Stimulated activated CD8-positive, alpha-beta memory T cell treated with anti-CD3 and anti-CD28 coated beads, Interleukin-4, amount 100 ng/mL, for 48 hours (primary cell): Measurements from ENCODE around the gene ACTG2.
"Not testable (repeated sequence)": the region's sequence is repeated elsewhere in the genome, so short reads cannot be mapped to it uniquely, and the experiment has no call there.

Source experiments
- DNase-seq: peaks from one replicate; pipeline ENCODE4 v3.0.0-alpha.2; 2020

The ACTG2 gene

DNA sequence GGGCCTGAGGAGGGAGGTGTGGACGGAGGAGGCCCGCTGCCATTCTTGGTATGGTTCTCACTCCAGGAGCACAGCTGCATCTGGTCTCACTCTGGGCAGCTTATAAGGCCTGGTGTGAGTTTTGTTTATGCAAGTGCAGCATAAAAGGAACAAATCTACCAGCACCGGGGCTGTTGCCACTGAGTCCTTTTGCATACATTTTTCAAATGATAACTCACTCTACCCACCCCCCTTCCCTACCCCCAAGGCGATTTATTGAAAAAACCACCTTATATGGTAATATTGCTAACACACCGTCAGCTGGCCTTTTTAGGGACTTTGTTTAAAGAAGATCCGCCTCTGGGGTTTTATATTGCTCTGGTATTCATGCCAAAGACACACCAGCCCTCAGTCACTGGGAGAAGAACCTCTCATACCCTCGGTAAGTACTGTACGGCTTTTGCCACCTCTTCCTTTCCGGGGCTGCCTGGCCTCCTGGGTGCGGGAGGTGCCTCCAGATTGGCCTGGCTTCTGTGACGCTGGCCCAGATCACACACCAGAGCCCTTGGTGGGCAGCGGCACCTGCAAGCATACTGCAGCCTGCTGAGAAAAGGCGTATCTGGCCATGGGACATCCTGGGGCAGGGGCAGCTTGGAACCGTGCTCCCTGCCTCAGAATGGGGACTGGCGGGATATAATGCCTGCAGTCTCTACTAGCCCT lies at the start of gene ACTG2:
Gene ACTG2, plus strand, starts transcription at position 378 of the 699 bp plus-strand sequence. CDS start 8,304 bp downstream, outside the sequence.
- no peak for DNase-seq

DNA sequence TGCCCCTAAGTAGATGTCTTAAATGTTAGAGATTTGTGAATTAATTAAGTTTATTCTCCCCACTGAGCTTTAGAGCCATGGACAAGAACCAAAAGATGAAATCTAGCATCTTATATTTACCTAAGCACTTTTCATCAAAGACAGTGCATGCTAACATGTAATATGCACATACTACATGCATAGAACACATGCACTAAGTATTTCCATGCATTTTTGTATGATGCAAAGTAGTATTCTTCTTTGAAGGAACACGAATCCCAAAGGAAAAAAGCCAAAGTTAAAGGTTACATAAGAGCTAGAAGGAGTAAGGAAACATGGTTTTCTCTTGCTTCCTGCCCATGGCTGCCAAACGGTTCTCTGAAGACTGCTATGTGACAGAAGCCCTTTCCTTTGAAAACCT lies 48.7 kb upstream of the ACTG2 start:
- DNase-seq: no peak

DNA sequence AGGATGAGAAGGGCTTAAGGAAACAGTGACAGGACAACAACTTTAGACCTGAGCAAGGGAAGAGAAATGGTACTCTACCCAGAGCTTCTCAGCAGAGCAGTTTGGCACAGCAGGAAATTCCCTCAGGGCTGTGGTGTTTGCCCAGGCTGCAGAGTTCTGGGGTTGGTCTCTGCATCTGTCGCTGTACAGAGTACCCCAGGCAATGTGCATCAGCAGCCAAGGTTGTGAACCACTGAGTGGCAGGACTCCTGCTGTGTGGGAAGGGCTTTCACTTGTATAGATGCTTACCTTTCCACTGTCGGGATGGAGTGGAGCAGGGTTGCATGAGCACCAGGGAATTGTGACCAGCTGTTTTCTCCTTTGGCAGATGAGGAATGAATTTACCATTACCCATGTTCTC lies 42.8 kb upstream of the ACTG2 start:
- DNase-seq: no peak

DNA sequence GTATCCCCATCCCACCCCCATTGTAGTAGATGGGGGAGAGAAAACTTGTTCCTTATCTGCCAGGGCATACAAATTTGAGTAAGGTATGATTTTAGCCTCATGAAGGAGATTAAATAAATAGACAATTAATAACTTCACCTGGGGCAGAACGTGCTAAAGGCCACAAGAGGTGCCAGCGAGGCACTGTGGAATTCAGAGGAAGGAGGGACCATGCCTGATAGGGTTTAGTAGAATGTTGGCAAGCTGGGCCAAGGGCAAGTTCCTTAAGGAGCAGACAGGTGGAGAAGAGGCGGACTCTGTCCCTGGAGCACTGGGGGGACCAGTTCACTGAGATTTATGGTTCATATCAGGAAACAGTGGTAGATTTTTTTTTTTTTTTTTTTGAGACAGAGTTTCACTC lies 41.5 kb upstream of the ACTG2 start:
- no peak for DNase-seq

DNA sequence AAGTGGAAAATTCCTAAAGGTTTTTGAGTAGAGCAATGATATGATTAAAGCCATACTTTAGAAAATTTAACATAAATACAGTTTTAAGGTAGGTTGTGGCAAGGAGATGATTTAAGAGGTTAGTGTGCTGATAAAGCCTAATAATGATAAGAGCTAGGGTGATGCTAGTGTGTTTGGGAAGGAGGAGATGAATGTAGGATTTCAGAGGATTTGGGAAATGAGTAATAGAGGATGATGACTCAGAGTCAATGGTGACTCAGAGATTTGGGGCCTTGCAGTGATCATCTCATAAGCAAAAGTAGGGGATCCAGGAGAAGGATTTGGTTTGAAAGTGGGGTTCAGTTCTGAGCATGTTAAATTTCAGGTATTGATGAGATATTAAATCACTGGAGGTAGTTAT lies 40.8 kb upstream of the ACTG2 start:
- no peak for DNase-seq

DNA sequence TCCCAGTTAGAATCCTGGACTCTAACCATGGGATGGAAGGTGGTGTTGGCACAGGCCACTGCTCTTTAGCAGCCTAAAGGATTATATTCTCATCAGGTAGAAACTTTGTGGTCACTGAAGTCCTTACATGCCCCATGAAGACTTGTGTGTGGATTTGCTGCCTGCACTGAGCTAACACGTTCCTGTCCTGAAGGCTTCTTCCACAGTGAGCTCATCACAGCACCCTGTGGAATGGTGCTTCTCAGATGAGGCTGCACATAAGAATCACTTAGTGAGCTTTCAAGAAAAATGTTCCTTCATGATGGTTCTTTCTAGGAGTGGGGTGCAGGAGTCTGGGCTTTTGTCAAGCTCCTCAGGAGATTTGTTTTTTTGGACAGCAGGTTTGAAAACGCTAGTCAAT lies 37.3 kb upstream of the ACTG2 start:
- DNase-seq: no peak

DNA sequence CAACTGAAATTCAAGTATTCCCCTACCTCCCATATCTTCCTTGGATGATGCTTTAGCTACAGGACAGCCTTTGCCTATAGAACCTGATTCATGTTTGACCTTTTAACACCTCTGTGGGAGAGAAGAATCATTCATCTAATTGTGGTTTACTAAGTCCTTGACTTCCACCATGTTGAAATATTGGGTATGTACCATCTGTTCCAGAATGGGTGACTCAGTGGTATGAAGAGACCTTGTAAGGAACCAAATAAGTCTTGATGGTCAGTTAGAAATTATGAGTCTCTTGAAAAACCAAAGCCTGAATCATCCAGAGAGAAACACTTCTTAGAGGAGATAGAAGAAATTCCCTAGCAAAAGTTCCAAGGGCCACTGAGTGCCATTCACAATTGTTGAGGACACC lies 36.6 kb upstream of the ACTG2 start:
- DNase-seq: no peak

DNA sequence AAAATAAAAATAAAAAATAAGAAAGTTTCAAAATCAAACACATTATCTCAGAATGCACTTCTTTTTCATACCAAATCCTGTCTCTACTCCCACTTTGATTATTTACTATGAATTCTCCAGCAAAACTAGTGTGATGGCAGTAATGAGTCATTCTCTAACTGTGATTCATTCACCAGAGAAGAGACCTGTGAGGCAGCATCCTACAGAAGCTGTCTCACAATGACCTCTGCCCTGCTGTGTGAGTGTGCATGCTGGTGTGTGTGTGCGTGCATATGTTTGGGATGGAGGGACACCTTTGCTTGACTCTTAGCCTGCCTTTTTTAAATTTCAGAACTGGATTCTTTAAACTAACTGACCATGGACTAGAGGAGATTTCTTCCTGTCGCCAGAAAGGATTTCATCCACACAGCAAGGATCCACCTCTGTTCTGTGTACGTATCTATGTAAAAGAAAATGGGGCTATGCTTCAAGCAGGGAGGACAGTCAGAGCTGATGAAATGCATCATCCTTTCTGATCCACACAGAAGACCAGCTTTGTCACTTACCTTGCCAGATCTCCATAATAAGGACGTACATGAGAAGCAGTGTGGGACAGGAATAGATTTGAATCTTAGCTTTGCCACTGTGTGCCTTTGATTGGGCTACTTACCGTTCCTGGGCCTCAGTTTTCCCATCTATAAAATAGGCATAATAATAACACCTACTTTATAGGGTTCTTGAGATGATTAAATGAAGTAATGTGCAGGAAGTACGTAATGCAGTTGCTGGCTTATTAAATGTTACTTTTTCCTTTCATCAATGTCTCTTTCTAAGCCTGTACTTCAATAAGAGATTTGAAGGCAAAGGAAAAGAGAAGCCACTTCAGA lies 32.9 kb upstream of the ACTG2 start:
- DNase-seq: peak; percentile 57

DNA sequence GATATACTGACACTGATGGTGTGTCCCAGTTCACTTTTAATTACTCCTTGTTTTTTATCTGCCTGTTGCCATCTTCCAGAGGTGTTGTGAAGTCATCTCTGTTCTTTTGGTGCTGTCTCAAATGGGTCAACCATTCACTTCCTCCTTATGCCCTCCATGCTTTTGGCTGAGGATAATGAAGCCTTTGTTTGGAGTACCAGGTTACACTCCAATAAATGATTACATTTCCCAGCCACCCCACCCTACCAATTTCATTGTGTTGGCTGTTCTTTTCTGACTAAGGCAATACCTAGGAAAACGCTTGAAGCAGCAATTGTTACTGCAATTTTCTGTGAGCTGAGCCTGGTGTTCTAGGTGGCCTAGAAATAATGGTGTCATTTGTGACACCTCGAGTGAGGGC lies 29.8 kb upstream of the ACTG2 start:
- DNase-seq: no peak

DNA sequence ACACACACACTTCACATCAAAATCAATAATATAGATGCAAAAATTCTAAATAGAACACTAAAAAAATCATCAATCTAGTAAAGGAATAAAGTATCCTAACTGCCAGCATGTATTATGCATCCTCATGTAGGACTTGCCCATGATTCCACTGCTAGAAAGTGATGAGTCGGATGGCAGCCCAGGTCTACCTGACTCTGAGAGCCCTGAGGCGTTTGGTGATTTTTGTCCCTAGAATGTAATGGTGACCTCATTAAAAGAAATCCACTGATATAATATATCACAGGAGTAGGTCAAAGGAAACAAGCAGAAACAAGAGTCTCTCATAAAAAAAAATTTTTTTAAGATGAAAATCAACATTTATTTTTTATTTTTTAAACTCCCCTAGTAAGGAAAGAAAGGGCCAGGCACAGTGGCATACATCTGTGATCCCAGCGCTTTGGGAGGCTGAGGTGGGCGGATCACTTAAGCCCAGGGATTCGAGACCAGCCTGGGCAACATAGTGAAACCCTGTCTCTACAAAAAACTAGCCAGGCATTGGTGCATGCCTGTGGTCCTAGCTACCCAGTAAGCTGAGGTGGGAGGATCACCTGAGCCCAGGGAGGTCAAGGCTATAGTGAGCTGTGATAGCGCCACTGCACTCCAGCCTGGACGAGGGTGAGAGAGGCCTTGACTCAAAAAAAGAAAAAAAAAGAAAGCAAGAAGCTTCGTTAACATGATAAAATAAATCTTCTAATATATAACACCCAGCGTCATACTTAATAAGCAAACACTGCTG lies 24.4 kb upstream of the ACTG2 start:
- DNase-seq: no peak

DNA sequence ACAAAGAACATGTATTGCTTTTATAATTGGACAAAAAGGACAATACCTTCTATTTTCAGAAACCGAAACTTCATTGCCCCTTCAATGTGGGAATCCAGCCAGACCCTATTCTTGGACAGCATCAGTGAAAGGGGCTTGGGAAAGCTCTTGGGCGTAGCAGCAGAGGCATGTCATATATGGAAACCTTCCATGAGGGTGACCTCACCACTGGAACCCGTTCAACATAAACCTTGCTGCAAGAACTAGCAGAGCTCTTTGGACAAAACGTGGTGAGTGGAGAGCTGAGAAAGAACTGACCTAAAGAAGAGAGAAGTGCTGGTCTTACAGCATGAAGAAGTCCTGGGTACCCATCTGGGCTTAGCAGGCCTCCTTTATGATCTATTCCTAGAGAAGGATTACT lies 22.7 kb upstream of the ACTG2 start:
- DNase-seq: no peak

DNA sequence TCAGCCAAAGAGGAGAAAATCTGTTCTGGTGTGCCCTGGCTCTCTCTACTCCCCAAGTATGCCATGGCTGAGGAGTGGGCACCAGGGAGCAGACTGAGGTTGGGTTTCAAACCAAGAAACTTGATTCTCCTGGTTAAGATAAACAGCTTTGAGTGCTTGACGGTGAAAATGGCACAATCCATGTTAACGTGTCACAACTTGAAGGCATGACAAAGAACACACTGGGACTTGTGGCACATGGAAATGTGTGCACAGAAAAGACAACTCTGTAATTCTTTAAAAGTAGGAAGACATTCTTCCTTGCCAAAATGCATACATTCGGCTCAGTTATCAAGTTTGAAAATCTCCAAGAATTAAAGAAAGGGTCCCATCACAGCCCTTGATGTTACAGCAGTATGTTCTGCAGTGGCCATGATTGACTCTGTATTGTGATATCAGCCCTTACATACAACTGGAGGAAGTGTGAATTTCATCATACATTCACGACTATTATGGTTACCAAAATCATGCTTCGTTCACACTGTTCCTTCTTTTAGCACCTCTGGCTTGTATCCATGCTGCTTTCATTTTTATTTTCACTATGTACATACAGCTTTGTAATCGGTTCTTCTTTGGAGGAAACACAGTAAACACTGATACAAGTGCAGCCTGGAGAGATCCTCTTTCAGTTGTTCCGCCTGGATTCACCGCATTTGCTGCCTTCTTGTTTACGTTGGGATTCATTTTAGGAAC lies 15.6 kb upstream of the ACTG2 start:
- DNase-seq: no peak

DNA sequence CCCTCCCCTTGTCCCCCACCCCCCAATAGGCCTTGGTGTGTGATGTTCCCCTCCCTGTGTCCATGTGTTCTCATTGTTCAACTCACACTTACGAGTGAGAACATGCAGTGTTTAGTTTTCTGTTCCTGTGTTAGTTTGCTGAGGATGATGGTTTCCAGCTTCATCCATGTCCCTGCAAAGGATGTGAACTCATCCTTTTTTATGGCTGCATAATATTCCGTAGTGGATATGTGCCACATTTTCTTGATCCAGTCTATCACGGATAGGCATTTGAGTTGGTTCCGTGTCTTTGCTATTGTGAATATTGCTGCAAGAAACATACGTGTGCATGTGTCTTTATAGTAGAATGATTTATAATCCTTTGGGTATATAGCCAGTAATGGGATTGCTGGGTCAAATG lies 14.8 kb upstream of the ACTG2 start:
- DNase-seq: not testable (repeated sequence)

DNA sequence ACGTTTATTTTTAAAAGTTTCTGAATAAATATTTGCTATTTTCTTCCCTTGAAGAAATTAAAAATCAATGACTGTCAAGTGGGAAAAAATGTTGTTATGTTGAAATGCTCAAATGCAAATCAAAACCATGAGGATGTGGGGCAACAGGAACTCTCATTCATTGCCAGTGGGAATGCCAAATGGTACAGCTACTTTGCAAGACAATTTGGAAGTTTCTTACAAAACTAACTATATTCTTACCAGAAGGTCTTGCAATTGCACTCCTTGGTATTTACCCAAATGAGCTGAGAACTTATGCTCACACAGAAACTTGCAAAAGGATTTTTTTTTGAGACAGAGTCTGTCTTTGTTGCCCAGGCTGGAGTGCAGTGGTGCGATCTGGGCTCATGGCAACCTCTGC lies 7.4 kb upstream of the ACTG2 start:
- DNase-seq: no peak

DNA sequence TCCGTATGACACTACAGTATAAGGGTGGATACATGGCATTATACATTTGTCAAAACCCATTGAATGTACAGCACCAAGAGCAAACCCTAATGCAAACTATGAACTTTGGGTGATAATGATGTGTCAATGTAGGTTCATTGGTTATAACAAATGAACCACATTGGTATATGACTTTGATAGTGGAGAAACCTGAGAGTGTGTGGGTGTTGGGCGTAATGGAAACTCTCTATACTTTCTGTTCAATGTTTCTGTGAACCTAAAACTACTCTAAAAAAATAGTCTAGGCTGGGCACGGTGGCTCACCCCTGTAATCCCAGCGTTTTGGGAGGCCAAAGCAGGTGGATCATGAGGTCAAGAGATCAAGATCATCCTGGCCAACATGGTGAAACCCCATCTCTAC lies 6.5 kb upstream of the ACTG2 start:
- peak; percentile 71 for DNase-seq

DNA sequence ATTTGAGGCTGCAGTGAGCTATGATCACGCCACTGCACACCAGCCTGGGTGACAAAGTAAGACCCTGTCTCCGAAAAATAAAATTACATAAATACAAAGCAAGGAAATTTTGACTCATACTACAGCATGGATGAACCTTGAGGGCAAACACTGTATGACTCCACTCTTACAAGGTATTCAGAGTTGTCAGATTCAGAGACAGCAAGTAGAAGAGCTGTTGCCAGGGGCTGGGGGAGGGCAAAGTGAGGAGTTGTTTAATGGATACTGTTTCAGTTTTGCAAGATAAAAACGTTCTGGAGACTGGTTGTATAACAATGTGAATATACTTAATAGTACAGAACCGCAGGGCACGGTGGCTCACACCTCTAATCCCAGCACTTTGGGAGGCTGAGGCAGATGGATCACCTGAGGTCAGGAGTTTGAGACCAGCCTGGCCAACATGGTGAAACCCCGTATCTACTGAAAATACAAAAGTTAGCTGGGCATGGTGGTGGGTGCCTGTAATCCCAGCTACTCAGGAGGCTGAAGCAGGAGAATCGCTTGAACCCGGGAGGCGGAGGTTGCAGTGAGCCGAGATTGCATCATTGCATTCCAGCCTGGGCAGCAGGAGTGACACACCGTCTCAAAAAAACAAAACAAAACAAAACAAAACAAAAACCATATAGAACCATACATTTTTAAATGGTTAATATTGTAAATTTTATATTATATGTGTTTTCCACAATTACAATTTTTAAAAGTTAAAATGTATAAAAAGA lies 5.0 kb upstream of the ACTG2 start:
- DNase-seq: not testable (repeated sequence)

DNA sequence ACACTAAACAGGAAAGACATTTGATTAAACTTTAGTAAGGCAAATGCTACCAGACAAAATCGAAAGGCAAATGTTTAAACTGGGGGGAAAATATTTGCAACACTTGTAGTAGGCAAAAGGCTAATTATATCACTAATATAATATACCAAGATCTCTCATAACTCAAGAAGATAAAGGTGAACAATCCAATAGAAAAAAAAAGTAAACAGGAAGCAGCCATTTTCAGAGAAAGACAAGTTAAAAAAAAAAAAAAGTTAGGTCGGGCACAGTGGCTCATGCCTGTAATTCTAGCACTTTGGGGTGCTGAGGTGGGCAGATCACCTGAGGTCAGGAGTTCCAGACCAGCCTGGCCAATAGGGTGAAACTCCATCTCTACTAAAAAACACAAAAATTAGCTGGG lies 4.4 kb upstream of the ACTG2 start:
- DNase-seq: no peak

DNA sequence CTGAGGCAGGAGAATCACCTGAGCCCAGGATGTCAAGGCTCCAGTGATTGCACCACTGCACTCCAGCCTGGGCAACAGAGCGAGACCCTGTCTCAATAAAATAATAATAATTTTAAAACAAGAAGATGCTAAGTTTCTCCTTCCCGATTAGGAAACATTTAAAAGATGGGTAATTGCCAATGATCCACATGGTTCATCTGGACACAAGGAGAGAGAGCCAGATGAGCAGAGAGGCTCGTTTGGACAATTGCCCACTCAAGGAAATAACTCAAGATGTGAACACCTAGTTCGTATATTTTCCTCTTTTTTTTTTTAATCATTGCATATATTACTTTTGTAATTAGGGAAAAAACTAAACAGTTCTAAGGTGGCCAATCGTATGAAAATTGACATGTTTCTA lies 3.6 kb upstream of the ACTG2 start:
- no peak for DNase-seq

DNA sequence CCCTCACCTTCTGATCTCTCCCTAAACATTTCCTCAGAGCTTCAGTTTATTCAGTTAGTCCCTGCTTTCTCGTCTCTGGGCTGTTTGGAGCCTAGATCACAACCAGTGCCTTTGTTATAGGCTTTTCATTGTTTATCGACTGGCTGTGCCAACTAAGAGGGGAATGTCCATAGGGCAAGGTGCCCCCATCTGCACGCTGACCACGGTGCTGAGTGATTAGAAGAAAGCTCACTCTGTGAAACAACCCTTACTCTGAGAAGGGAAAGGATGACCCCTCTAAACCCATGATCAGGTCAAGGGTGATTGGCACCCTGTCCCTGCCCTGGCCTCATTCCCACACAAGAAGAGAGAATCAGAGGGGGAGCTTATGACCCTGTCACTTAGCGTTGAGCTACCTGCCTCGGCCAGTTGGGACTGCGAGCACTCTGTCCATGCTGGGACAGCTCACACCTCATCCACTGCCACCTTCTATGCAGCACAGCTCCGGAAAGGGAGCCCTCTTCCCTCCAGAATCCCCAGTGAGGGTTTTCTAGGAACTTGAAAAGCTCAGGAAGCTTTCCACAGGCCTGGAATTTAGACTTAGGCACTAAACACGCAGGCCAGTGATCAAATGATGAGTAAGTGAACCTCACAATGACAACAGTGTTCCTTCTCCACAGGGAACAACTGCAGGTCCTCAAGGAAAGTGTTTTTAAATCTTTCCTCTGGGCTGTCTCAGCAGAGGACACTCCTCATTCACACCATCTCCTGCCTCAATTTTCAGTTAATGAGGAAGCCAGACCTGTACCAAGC lies 2.3 kb upstream of the ACTG2 start:
- DNase-seq: no peak

DNA sequence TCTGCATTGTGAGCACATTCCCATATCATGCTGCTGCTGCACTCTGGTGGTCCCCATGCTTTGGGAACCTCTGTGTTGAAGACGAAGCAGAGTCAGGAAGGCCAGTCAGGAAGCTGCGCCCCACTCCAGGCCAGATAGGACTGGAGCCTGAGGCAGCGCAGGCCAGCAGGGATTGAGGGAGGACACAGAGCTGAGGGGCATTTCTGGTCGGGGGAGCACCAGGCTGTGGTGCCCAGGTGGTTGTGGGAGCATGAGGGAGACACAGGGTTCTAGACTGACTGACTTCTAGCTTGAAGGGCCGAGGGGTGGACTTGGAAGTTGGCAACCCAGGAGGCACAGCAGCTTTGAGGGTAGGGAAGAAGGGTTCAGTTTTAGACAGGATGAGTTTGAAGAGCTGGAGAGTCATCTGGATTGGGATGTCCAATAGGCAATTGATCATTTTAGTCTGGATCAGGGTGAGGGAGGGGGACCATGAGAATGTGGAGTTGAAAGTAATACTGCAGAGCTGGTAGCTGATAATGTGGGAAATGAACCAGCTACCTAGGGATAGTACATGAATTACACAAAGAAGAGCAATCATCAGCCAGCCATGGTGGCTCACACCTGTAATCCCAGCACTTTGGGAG lies 1.4 kb upstream of the ACTG2 start:
- DNase-seq: no peak
